ENCODE data around the gene DCLK2.

GRCh38 chr4:150264595-150265161 is 186.4 kb downstream of the DCLK2 start:
- TF ChIP-seq CTCF (conservative IDR thresholded peaks at IDR 0.05; ENCODE audit: low read length) (no peak), EZH2phosphoT487 (IDR thresholded peaks at IDR 0.05; ENCODE audit: borderline replicate concordance, low read depth, low read length) (no peak)

Data from OCI-LY7 (cell line).